ENCODE results near the gene MYO1H. TPM values are rescaled to one million over a fixed set of nuclear protein-coding genes. Genes with fewer than 3 reads are reported as not detected.

The MYO1H gene
- total RNA-seq, 1 experiment from 2014 or later, result not detected

DNA sequence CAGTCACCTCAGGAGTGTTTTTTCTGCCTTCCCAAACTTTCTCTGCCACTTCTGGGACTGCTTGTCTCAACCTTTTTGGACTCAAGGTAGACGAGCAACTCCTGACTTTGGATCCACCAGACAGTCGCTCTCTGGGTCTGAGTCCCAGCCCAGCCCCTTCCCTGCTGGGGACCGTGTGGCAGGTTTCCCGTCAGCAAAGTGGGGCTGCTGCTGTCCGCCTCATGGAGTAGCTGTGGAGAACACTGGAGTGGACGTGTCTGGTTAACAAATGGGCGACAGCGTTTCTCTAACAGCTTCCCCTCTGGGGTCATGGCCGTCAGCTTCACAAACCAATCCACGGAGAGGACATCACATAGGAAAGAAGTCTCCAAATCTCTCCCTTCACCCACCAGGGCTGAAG, 74.6 kb downstream of the MYO1H start:
- no peaks in the 10 kb centered on the region for H3K36me3 ChIP-seq (ENCODE audit: control insufficient read depth in 1 of 2, insufficient read depth in 2 of 2, low read length in 2 of 2)
- ATAC-seq (no peak), DNase-seq (ENCODE audit: low read depth, low spot score) (no peak)
- H2AFZ ChIP-seq (ENCODE audit: low read depth, low read length, poor library complexity, severe bottlenecking), result no peak overlapping the region
- ChIA-PET CTCF (interaction anchor here (2.3 kb wide), 1 partner anchor 11 kb away, joined by 15 read pairs; no protein-coding TSS in a partner anchor), POLR2A (no interaction called here), RAD21 (ENCODE audit: low non-redundant PET in 1 of 2, low total read pairs in 2 of 2, uncharacterized antibody in 2 of 2, unreplicated experiment in 2 of 2) (no interaction called here)
- no peak for TF ChIP-seq ELF1 (IDR thresholded peaks at IDR 0.05; ENCODE audit: borderline replicate concordance, low read depth)
- TF ChIP-seq JUND (IDR thresholded peaks at IDR 0.05), result no peak
- TF ChIP-seq TCF7L2 (IDR thresholded peaks at IDR 0.05; ENCODE audit: borderline replicate concordance, extremely low read depth, insufficient read depth, insufficient read length), result no peak
- no peak for TF ChIP-seq EZH2 (IDR thresholded peaks at IDR 0.05)
- no peak for TF ChIP-seq EGR1 (IDR thresholded peaks at IDR 0.05; ENCODE audit: low read depth)
- no peak for TF ChIP-seq RAD21 (IDR thresholded peaks at IDR 0.05; ENCODE audit: low read depth)
- TF ChIP-seq EZH2phosphoT487 (IDR thresholded peaks at IDR 0.05; ENCODE audit: borderline replicate concordance), result no peak
- no peak for TF ChIP-seq FOSL1 (IDR thresholded peaks at IDR 0.05; ENCODE audit: low read depth)
- no peak for TF ChIP-seq SP1 (IDR thresholded peaks at IDR 0.05; ENCODE audit: low read depth)
- TF ChIP-seq, protein P1, sequence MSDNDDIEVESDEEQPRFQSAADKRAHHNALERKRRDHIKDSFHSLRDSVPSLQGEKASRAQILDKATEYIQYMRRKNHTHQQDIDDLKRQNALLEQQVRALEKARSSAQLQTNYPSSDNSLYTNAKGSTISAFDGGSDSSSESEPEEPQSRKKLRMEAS (IDR thresholded peaks at IDR 0.05), result no peak
- TF ChIP-seq, protein P2, sequence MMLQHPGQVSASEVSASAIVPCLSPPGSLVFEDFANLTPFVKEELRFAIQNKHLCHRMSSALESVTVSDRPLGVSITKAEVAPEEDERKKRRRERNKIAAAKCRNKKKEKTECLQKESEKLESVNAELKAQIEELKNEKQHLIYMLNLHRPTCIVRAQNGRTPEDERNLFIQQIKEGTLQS (IDR thresholded peaks at IDR 0.05), result no peak
- no peak for TF ChIP-seq POLR2AphosphoS5 (IDR thresholded peaks at IDR 0.05; ENCODE audit: low read depth, low read length)
- TF ChIP-seq, protein P3, sequence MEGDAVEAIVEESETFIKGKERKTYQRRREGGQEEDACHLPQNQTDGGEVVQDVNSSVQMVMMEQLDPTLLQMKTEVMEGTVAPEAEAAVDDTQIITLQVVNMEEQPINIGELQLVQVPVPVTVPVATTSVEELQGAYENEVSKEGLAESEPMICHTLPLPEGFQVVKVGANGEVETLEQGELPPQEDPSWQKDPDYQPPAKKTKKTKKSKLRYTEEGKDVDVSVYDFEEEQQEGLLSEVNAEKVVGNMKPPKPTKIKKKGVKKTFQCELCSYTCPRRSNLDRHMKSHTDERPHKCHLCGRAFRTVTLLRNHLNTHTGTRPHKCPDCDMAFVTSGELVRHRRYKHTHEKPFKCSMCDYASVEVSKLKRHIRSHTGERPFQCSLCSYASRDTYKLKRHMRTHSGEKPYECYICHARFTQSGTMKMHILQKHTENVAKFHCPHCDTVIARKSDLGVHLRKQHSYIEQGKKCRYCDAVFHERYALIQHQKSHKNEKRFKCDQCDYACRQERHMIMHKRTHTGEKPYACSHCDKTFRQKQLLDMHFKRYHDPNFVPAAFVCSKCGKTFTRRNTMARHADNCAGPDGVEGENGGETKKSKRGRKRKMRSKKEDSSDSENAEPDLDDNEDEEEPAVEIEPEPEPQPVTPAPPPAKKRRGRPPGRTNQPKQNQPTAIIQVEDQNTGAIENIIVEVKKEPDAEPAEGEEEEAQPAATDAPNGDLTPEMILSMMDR (IDR thresholded peaks at IDR 0.05 in 2 of 3, conservative IDR thresholded peaks at IDR 0.05 in 1 of 3; ENCODE audit: borderline replicate concordance in 1 of 3, insufficient read depth in 1 of 3, low read depth in 2 of 3, low read length in 2 of 3), result no peak
- TF ChIP-seq ZNF274 (IDR thresholded peaks at IDR 0.05; ENCODE audit: low read depth, low read length), result no peak
- TF ChIP-seq POLR2A (IDR thresholded peaks at IDR 0.05; ENCODE audit: borderline replicate concordance, extremely low read depth, insufficient read depth, insufficient read length), result no peak
- TF ChIP-seq, protein P4, sequence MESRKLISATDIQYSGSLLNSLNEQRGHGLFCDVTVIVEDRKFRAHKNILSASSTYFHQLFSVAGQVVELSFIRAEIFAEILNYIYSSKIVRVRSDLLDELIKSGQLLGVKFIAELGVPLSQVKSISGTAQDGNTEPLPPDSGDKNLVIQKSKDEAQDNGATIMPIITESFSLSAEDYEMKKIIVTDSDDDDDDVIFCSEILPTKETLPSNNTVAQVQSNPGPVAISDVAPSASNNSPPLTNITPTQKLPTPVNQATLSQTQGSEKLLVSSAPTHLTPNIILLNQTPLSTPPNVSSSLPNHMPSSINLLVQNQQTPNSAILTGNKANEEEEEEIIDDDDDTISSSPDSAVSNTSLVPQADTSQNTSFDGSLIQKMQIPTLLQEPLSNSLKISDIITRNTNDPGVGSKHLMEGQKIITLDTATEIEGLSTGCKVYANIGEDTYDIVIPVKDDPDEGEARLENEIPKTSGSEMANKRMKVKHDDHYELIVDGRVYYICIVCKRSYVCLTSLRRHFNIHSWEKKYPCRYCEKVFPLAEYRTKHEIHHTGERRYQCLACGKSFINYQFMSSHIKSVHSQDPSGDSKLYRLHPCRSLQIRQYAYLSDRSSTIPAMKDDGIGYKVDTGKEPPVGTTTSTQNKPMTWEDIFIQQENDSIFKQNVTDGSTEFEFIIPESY (IDR thresholded peaks at IDR 0.05; ENCODE audit: extremely low read depth, insufficient replicate concordance, low read length), result no peak
- H4K20me1 ChIP-seq (ENCODE audit: insufficient read depth), result no peaks in the 10 kb centered on the region
- H3K9ac ChIP-seq (ENCODE audit: low read length), result no peak overlapping the region
- BruUV-seq (replicated peaks), result no TSS peak
- no peaks in the 10 kb centered on the region for H3K9me2 ChIP-seq (ENCODE audit: insufficient read depth)
- H3K79me2 ChIP-seq (ENCODE audit: insufficient read depth, low read length), result no peaks in the 10 kb centered on the region
- no peaks in the 10 kb centered on the region for H3K27me3 ChIP-seq (ENCODE audit: insufficient read depth, low read length)
- intact Hi-C loops (cut with micrococcal nuclease), result no loop called here
- no peak overlapping the region for H3K27ac ChIP-seq (ENCODE audit: low read depth, low read length)
- no peak overlapping the region for H3K4me2 ChIP-seq (ENCODE audit: low read length)
- no peaks in the 10 kb centered on the region for H3K4me1 ChIP-seq (ENCODE audit: control insufficient read depth in 1 of 2, insufficient read depth in 2 of 2, low read length in 2 of 2)
- H3K4me3 ChIP-seq (replicated peaks in 1 of 2; ENCODE audit: low read depth in 1 of 2, low read length in 2 of 2), result no peak overlapping the region
- H3K9me3 ChIP-seq (ENCODE audit: control insufficient read depth in 1 of 2, insufficient read depth in 1 of 2, low read depth in 1 of 2, low read length in 2 of 2), result no peaks in the 10 kb centered on the region

Data from HCT116 (cell line).